Gastroesophageal sphincter (tissue), 3 donors: ENCODE measurements around the gene PKNOX1.

Source experiments
- CTCF ChIP-seq, 4 experiments: fragments of 200-600 bp in 2 of 4; fragments of 450-650 bp in 2 of 4; sonication (generic) in 1 of 4; IDR thresholded peaks; one replicate each; pipeline ENCODE4 v1.5.1; 2017 to 2019; ENCODE audit warnings: antibody characterized with exemption in 4 of 4, mild to moderate bottlenecking in 2 of 4, moderate library complexity in 2 of 4
- EP300 ChIP-seq: sonication (generic); formaldehyde crosslinking; IDR thresholded peaks from one replicate; pipeline ENCODE4 v1.6.1; 2017; ENCODE audit warnings: antibody characterized with exemption, mild to moderate bottlenecking
- POLR2A ChIP-seq, 2 donors: fragments of 450-650 bp; IDR thresholded peaks; one replicate each; pipeline ENCODE4 v1.6.1; 2017; ENCODE audit warnings: antibody characterized with exemption in 2 of 2, mild to moderate bottlenecking in 2 of 2, moderate library complexity in 1 of 2
- POLR2AphosphoS5 ChIP-seq: sonication (generic); formaldehyde crosslinking; IDR thresholded peaks from one replicate; pipeline ENCODE4 v1.6.1; 2017; ENCODE audit warnings: antibody characterized with exemption

GRCh38 chr21:42981214-42981523 lies 6.8 kb downstream of the PKNOX1 start:
- TF ChIP-seq CTCF (IDR thresholded peaks at IDR 0.05) (no peak), POLR2A (IDR thresholded peaks at IDR 0.05) (no peak), POLR2AphosphoS5 (no peak), EP300 (no peak)
